SK-N-SH (cell line): ENCODE results near the gene UBL4B. TPM values are rescaled to one million over a fixed set of nuclear protein-coding genes. Genes with fewer than 3 reads are reported as not detected.

Experiments used
- CTCF ChIA-PET: fragments of 300-600, 350-600 bp; formaldehyde crosslinking; extraction: SDS; loops from one replicate; lab custom pipeline; 2021; lab: Yijun Ruan, JAX
- POLR2A ChIA-PET: fragments of 350-600 bp; sonication (Branson Sonifier 250); formaldehyde crosslinking; extraction: SDS; loops from one replicate; lab custom pipeline; 2020; ENCODE audit warnings: antibody characterized with exemption, inconsistent platforms; lab: Yijun Ruan, JAX
- DNase-seq: peaks from one replicate; pipeline ENCODE4 v3.0.0; 2012
- H2AFZ ChIP-seq: fragments of 200-600 bp; sonication (generic); 2 replicates; pipeline ENCODE4 v1.8.1; 2016; ENCODE audit warnings: antibody characterized with exemption, mild to moderate bottlenecking, low read depth
- H3F3A ChIP-seq: fragments of 200-600 bp; sonication (generic); replicated peaks from 2 replicates; pipeline ENCODE3; 2016; ENCODE audit warnings: antibody characterized with exemption, mild to moderate bottlenecking; ENCODE audit not compliant: insufficient read depth
- H3K27ac ChIP-seq, 2 experiments: fragments of 200-500 bp in 1 of 2; fragments of 200-600 bp in 1 of 2; sonication (Bioruptor generic) in 1 of 2; sonication (generic), shearing (Covaris generic) in 1 of 2; 2 replicates each; pipeline versions ENCODE4 v1.5.1 to v1.6.1; 2014 to 2016; ENCODE audit warnings: low read depth in 2 of 2, inconsistent platforms in 1 of 2, low read length in 1 of 2, mild to moderate bottlenecking in 1 of 2, mixed read lengths in 1 of 2
- H3K27me3 ChIP-seq: fragments of 200-600 bp; sonication (generic), shearing (Covaris generic); 2 replicates; pipeline ENCODE4 v1.6.1; 2016; ENCODE audit warnings: mixed run types; ENCODE audit not compliant: insufficient read depth
- H3K36me3 ChIP-seq, 2 experiments: fragments of 200-500 bp in 1 of 2; fragments of 200-600 bp in 1 of 2; sonication (Bioruptor generic) in 1 of 2; sonication (generic) in 1 of 2; replicated peaks in 1 of 2; 2 replicates each; pipeline versions ENCODE3 to v1.5.1; 2014 to 2016; ENCODE audit warnings: low read length in 1 of 2, mild to moderate bottlenecking in 1 of 2; ENCODE audit not compliant: insufficient read depth in 2 of 2, control insufficient read depth in 1 of 2
- H3K4me1 ChIP-seq, 2 experiments: fragments of 200-500 bp in 1 of 2; fragments of 200-600 bp in 1 of 2; sonication (Bioruptor generic) in 1 of 2; sonication (generic), shearing (Covaris generic) in 1 of 2; 2 replicates each; pipeline versions ENCODE4 v1.5.1 to v1.6.1; 2014 to 2016; ENCODE audit warnings: low read depth in 1 of 2, low read length in 1 of 2, mixed run types in 1 of 2; ENCODE audit not compliant: insufficient read depth in 2 of 2, control insufficient read depth in 1 of 2
- H3K4me2 ChIP-seq: fragments of 200-600 bp; sonication (generic), shearing (Covaris generic); 2 replicates; pipeline ENCODE4 v1.6.1; 2017; ENCODE audit warnings: mixed run types
- H3K4me3 ChIP-seq, 2 experiments: fragments of 200-500 bp in 1 of 2; fragments of 200-600 bp in 1 of 2; sonication (Bioruptor generic) in 1 of 2; sonication (generic), shearing (Covaris generic) in 1 of 2; 2 replicates each; pipeline versions ENCODE4 v1.5.1 to v1.8.1; 2014 to 2016; ENCODE audit warnings: low read depth in 2 of 2, inconsistent platforms in 1 of 2, low read length in 1 of 2, mild to moderate bottlenecking in 1 of 2, mixed read lengths in 1 of 2, moderate library complexity in 1 of 2
- H3K79me2 ChIP-seq: fragments of 200-600 bp; sonication (generic); 2 replicates; pipeline ENCODE4 v1.8.1; 2017; ENCODE audit warnings: mild to moderate bottlenecking; ENCODE audit not compliant: insufficient read depth
- H3K9ac ChIP-seq: fragments of 200-600 bp; sonication (generic); 2 replicates; pipeline ENCODE4 v1.6.1; 2017; ENCODE audit warnings: mixed run types
- H3K9me2 ChIP-seq: fragments of 200-600 bp; sonication (generic); 2 replicates; pipeline ENCODE4 v1.6.1; 2017; ENCODE audit warnings: mixed run types
- H3K9me3 ChIP-seq: fragments of 200-600 bp; sonication (generic); 2 replicates; pipeline ENCODE4 v1.6.1; 2017; ENCODE audit warnings: mixed run types, mild to moderate bottlenecking, moderate library complexity
- H4K20me1 ChIP-seq: fragments of 200-600 bp; sonication (generic); 2 replicates; pipeline ENCODE4 v1.6.1; 2017; ENCODE audit warnings: mild to moderate bottlenecking, mixed run types; ENCODE audit not compliant: insufficient read depth
- CHD2 ChIP-seq: fragments of 150-350 bp; IDR thresholded peaks from 2 replicates; pipeline ENCODE4 v1.6.1; 2018; ENCODE audit warnings: low read length; ENCODE audit not compliant: partially characterized antibody
- ELF1 ChIP-seq: IDR thresholded peaks from 2 replicates; pipeline ENCODE4 v1.4.0; 2012
- EP300 ChIP-seq, 2 experiments: IDR thresholded peaks; 2 replicates each; pipeline versions ENCODE4 v1.4.0 to v1.6.1; 2012; ENCODE audit warnings: borderline replicate concordance in 1 of 2, low read depth in 1 of 2, low read length in 1 of 2
- EZH2phosphoT487 ChIP-seq: fragments of 200-600 bp; sonication (generic); IDR thresholded peaks from 2 replicates; pipeline ENCODE4 v1.6.1; 2017; ENCODE audit warnings: low read depth, mixed run types, mild to moderate bottlenecking, antibody characterized with exemption, moderate library complexity, borderline replicate concordance
- FOSL2 ChIP-seq: IDR thresholded peaks from 2 replicates; pipeline ENCODE4 v1.4.0; 2012; ENCODE audit warnings: low read depth, mild to moderate bottlenecking, moderate library complexity, borderline replicate concordance
- FOXJ3 ChIP-seq: sonication (generic); formaldehyde crosslinking; IDR thresholded peaks from 2 replicates; pipeline ENCODE4 v1.5.1; 2020; ENCODE audit warnings: mild to moderate bottlenecking, missing genetic modification reagents
- FOXM1 ChIP-seq: IDR thresholded peaks from 2 replicates; pipeline ENCODE4 v1.4.0; 2012; ENCODE audit warnings: low read depth, mild to moderate bottlenecking
- IRF3 ChIP-seq: fragments of 150-350 bp; IDR thresholded peaks from 2 replicates; pipeline ENCODE4 v1.6.1; 2016; ENCODE audit warnings: mild to moderate bottlenecking, low read depth, low read length
- USF1 ChIP-seq: IDR thresholded peaks from 2 replicates; pipeline ENCODE4 v1.4.0; 2012; ENCODE audit warnings: low read depth, borderline replicate concordance
- WGBS: methylation state at CpG from one replicate; pipeline ENCODE4 v1.1.6; 2017; ENCODE audit warnings: low lambda C conversion rate; 5-methylcytosine and 5-hydroxymethylcytosine counted together
- polyA plus RNA-seq, 3 experiments: library from polyadenylated mRNA; depleted of rRNA; stranded (reverse); fragments of >200 nt; gene quantifications; 2 replicates each; pipeline ENCODE4 v1.2.3, GENCODE V29; 2012
- TF ChIP-seq, protein P1 (sequence below): IDR thresholded peaks from 2 replicates; pipeline ENCODE4 v1.6.1; 2012; ENCODE audit warnings: mild to moderate bottlenecking, low read depth, low read length, moderate library complexity
- TF ChIP-seq, protein P2 (sequence below): fragments of 200-600 bp; sonication (generic); IDR thresholded peaks from 2 replicates; pipeline ENCODE4 v1.6.1; 2017; ENCODE audit warnings: antibody characterized with exemption, mild to moderate bottlenecking, moderate library complexity

The UBL4B gene
- polyA plus RNA-seq, 1 of the 3 experiments (the other 2 are of a cell fraction), result not detected

DNA sequence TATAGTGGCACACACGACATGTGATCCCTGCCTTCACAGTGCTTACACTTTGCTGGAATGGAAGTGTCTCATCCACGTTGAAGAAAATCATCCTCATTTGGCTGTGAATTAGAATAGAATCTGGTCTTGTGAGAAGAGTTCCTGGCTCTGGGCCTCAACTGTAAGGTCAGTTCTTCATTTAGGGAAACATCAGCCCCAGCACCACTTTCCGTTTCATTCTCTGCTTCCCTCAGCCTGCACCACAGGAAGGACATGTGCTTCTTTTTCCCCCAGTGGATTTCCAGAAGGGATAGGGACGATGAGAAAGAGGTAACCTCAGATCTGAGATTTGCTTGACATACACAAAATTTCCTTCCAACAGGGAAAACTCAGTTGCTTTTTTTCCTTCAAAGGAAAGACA, 38.1 kb upstream of the UBL4B start:
- no peak for DNase-seq
- Histone ChIP-seq H3K9ac (no peak overlapping the region), H3K4me3 (no peak overlapping the region), H2AFZ (no peak overlapping the region), H3K27me3 (no peaks in the 10 kb centered on the region; the same call in 1 of the 2 replicates), H4K20me1 (no peaks in the 10 kb centered on the region), H3K9me2 (no peaks in the 10 kb centered on the region), H3K9me3 (no peaks in the 10 kb centered on the region), H3K4me1 (peaks cover 0 to 3% of the 10 kb centered on the region in 2 experiments; a peak in 1 of 4 replicates), H3K36me3 (no peaks in the 10 kb centered on the region), H3K27ac (no peak overlapping the region), H3K79me2 (no peaks in the 10 kb centered on the region), H3F3A (no peaks in the 10 kb centered on the region), H3K4me2 (no peak overlapping the region)
- ChIA-PET POLR2A (no interaction called here), CTCF (interaction anchor here (1.3 to 3.6 kb wide), 4 partner anchors 14 to 33 kb away, joined by 3 to 30 read pairs (median 15); no protein-coding TSS in a partner anchor)
- TF ChIP-seq IRF3, result no peak
- no peak for TF ChIP-seq EP300 (IDR thresholded peaks at IDR 0.05; ENCODE audit: borderline replicate concordance in 1 of 2, low read depth in 1 of 2, low read length in 1 of 2)
- TF ChIP-seq, protein P1, sequence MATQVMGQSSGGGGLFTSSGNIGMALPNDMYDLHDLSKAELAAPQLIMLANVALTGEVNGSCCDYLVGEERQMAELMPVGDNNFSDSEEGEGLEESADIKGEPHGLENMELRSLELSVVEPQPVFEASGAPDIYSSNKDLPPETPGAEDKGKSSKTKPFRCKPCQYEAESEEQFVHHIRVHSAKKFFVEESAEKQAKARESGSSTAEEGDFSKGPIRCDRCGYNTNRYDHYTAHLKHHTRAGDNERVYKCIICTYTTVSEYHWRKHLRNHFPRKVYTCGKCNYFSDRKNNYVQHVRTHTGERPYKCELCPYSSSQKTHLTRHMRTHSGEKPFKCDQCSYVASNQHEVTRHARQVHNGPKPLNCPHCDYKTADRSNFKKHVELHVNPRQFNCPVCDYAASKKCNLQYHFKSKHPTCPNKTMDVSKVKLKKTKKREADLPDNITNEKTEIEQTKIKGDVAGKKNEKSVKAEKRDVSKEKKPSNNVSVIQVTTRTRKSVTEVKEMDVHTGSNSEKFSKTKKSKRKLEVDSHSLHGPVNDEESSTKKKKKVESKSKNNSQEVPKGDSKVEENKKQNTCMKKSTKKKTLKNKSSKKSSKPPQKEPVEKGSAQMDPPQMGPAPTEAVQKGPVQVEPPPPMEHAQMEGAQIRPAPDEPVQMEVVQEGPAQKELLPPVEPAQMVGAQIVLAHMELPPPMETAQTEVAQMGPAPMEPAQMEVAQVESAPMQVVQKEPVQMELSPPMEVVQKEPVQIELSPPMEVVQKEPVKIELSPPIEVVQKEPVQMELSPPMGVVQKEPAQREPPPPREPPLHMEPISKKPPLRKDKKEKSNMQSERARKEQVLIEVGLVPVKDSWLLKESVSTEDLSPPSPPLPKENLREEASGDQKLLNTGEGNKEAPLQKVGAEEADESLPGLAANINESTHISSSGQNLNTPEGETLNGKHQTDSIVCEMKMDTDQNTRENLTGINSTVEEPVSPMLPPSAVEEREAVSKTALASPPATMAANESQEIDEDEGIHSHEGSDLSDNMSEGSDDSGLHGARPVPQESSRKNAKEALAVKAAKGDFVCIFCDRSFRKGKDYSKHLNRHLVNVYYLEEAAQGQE, result no peak
- no peak for TF ChIP-seq ELF1
- TF ChIP-seq CHD2, result no peak
- no peak for TF ChIP-seq FOXM1
- no peak for TF ChIP-seq FOXJ3 (CRISPR knock-in tag)
- no peak for TF ChIP-seq EZH2phosphoT487
- TF ChIP-seq USF1, result no peak
- TF ChIP-seq, protein P2, sequence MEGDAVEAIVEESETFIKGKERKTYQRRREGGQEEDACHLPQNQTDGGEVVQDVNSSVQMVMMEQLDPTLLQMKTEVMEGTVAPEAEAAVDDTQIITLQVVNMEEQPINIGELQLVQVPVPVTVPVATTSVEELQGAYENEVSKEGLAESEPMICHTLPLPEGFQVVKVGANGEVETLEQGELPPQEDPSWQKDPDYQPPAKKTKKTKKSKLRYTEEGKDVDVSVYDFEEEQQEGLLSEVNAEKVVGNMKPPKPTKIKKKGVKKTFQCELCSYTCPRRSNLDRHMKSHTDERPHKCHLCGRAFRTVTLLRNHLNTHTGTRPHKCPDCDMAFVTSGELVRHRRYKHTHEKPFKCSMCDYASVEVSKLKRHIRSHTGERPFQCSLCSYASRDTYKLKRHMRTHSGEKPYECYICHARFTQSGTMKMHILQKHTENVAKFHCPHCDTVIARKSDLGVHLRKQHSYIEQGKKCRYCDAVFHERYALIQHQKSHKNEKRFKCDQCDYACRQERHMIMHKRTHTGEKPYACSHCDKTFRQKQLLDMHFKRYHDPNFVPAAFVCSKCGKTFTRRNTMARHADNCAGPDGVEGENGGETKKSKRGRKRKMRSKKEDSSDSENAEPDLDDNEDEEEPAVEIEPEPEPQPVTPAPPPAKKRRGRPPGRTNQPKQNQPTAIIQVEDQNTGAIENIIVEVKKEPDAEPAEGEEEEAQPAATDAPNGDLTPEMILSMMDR, result no peak
- no peak for TF ChIP-seq FOSL2
- 74% methylated on average over 4 of the region's 4 CpGs for WGBS
